IMR-90 (cell line): ENCODE data around the gene CENPK.

Experiments used
- CTCF ChIP-seq: conservative IDR thresholded peaks from 2 replicates; pipeline ENCODE4 v1.5.1; 2012; ENCODE audit warnings: mild to moderate bottlenecking, low read depth, low read length, improper control_type of control experiment
- MAZ ChIP-seq: IDR thresholded peaks from 2 replicates; pipeline ENCODE4 v1.6.1; 2012; ENCODE audit warnings: low read depth, mild to moderate bottlenecking, low read length, improper control_type of control experiment, moderate library complexity, borderline replicate concordance
- RFX5 ChIP-seq: IDR thresholded peaks from 2 replicates; pipeline ENCODE4 v1.8.0; 2012; ENCODE audit warnings: low read depth, mild to moderate bottlenecking, low read length, moderate library complexity
- USF2 ChIP-seq: fragments of 150-350 bp; IDR thresholded peaks from 2 replicates; pipeline ENCODE4 v1.6.1; 2017; ENCODE audit warnings: mild to moderate bottlenecking, antibody characterized with exemption, low read length, low read depth

- TF ChIP-seq CTCF (no peak), USF2 (no peak), MAZ (peak; percentile 36; the same call in 1 of the 2 replicates), RFX5 (0 out of 2 replicates have a peak, but pooled peaks have one; percentile 16)
These were observed 82.6 kb downstream of the CENPK start for GRCh38 chr5:65480306-65480865.
